ENCODE results near the gene PIP5KL1.

DNA sequence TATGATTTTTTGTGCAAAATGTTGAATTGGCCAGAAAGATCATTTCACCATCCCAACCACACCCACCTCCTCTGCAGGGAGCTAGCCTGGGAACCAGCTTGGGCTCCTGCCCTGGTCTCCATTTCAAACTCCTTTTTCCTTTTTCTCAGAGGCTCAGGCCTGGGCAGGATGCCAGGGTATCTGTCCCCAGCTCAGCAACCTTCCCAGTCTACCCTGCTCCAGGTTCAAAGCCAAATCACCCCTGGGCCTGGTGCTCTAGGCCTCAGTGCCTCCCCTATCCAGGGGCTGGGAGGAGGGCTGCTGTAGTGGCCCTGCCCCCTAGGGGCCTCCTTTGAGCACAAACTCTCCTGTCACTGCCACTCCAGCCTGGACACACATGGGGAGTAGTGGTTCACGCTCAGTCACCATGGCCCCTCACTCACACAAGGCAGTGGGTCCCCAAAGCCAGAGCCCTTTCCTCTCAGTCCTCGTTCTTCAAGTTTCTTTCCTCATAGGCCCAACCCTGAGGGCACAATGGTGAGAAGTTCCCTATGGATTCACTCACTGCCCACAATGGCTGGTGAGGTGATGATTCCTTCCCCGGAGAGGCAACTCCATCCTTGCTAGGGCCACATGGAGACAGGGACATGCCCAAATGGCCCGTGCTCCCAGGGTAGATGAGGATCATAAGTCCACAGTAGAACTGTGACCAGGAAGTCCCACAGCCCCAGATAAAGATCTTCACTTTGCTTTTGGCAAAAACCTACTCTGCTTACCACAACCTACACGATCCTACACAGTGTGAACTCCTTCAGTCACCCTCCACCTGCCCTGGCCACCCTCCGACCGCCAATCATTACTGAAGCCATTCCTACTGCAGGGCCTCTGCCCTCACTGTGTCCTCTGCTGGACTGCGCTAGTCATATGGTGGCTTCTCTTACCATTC, 12.1 kb downstream of the PIP5KL1 start:
- TF ChIP-seq, protein P1, sequence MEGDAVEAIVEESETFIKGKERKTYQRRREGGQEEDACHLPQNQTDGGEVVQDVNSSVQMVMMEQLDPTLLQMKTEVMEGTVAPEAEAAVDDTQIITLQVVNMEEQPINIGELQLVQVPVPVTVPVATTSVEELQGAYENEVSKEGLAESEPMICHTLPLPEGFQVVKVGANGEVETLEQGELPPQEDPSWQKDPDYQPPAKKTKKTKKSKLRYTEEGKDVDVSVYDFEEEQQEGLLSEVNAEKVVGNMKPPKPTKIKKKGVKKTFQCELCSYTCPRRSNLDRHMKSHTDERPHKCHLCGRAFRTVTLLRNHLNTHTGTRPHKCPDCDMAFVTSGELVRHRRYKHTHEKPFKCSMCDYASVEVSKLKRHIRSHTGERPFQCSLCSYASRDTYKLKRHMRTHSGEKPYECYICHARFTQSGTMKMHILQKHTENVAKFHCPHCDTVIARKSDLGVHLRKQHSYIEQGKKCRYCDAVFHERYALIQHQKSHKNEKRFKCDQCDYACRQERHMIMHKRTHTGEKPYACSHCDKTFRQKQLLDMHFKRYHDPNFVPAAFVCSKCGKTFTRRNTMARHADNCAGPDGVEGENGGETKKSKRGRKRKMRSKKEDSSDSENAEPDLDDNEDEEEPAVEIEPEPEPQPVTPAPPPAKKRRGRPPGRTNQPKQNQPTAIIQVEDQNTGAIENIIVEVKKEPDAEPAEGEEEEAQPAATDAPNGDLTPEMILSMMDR (conservative IDR thresholded peaks at IDR 0.05), result no peak
- no peak for TF ChIP-seq EZH2 (IDR thresholded peaks at IDR 0.05; ENCODE audit: low read depth)

Data from PC-9 (cell line).